LNCAP (cell line): ENCODE results near the gene VSNL1.

ENCODE experiments used
- TF ChIP-seq, protein P1 (sequence below): fragments of 450-650 bp; IDR thresholded peaks from 2 replicates; pipeline ENCODE4 v1.5.1; 2017; ENCODE audit warnings: mild to moderate bottlenecking

VSNL1 gene

GRCh38 chr2:17667898-17668297 lies 127.4 kb downstream of the VSNL1 start:
- TF ChIP-seq, protein P1, sequence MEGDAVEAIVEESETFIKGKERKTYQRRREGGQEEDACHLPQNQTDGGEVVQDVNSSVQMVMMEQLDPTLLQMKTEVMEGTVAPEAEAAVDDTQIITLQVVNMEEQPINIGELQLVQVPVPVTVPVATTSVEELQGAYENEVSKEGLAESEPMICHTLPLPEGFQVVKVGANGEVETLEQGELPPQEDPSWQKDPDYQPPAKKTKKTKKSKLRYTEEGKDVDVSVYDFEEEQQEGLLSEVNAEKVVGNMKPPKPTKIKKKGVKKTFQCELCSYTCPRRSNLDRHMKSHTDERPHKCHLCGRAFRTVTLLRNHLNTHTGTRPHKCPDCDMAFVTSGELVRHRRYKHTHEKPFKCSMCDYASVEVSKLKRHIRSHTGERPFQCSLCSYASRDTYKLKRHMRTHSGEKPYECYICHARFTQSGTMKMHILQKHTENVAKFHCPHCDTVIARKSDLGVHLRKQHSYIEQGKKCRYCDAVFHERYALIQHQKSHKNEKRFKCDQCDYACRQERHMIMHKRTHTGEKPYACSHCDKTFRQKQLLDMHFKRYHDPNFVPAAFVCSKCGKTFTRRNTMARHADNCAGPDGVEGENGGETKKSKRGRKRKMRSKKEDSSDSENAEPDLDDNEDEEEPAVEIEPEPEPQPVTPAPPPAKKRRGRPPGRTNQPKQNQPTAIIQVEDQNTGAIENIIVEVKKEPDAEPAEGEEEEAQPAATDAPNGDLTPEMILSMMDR: no peak

DNA sequence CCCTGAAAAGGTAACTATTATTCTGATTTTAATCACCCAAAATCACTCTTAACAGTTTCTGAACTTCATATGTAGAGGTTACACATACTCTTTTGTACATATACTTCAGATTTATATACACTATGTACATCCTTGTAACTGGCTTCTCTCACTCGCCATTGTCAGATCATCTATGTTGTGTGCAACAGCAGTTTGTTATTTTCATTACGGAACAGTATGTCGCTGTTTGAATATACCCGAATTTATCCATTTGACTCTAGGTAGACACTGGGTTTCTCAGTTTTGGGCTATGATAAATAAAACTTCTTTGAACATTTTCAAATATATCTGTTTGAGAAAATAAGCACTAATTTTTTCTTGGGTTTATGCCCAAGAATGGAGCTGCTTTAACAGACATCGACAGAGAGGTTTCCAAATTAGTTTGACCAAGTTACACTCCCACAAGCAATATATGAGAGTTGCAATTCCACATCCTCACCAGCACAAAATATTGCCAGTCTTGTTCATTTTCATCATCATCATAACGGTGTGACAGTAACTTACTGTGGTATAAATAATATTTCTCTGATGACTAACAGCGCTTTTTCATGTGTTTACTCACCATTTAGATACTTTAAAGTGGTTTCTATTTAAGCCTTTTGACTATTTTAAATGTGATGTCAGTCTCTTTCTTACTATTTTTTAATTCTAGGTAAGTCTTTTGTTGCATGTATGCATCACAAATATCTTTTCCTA lies 132.3 kb downstream of the VSNL1 start:
- TF ChIP-seq, protein P1: no peak

DNA sequence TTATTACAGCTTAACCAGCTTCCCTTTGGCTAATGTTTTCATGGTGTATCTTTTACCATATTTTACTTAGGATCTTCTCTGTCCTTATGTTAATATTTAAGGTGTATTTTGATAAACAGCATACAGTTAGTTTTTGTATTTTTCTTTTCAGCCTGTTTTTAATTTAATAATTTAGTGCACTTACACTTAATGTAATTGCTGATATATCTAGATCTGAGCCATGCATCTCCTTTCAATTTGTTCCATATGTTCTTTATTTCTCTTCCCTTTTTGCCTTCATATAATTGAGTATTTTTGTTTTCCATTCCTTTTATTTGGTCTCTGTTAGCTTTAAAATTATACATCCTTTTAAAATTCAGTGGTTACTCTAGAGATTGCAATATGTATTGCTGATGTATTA lies 134.3 kb downstream of the VSNL1 start:
- TF ChIP-seq, protein P1: no peak

- TF ChIP-seq, protein P1: no peak
These were observed 139.6 kb downstream of the VSNL1 start for GRCh38 chr2:17680119-17680518.

DNA sequence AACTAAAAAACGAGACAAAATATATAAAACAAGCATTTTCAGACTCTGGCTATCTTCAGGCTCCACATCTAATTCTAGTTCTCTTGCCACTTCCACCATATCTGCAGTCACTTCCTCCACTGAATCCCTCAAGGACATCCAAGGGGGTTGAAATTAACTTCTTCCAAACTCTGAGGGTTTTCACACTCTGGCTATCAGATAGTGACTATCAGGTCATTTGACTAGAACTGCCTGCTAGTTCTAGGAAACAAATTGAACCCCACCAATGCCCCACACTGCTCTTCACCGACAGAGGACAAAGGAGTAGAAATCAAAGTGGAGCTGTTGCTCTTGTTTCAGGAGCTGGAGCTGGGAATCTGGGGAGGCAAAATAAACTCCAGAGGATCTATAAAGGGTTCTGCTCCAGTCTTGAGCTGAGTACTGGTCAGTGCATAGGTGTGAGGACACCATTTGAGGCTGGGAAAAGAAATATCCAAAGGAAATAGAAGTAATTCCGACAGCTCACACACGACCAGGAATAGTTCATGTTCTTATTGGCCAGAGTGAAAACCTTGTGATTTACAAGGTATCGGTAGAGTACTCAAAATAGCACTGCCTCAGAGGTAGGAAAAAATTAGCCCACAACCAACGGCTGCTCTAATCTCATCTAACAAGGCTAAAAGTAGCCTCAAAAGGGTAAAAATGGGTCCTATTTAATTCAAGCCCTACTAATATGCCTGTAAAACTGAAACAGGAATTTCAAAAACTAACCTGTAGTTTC lies 141.8 kb downstream of the VSNL1 start:
- TF ChIP-seq, protein P1: no peak

DNA sequence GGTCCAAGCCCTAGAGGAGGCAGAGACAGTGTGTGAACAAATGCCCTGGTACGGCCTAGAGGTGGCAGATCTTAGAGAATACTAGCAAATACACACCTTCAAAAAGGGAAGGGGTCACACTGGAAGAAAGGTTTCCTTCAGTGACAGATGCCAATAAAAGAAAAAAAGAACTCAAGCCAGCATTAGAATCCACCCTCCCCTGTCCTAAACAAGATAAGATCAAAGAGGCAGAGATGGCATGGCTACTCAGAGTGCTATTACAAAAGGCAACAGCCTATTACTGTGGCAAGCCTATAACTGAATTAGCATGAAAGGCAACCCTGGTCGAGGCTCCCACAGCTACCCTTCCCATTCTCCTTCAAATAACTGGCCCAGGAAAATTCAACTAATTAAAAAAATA lies 143.5 kb downstream of the VSNL1 start:
- TF ChIP-seq, protein P1: no peak

DNA sequence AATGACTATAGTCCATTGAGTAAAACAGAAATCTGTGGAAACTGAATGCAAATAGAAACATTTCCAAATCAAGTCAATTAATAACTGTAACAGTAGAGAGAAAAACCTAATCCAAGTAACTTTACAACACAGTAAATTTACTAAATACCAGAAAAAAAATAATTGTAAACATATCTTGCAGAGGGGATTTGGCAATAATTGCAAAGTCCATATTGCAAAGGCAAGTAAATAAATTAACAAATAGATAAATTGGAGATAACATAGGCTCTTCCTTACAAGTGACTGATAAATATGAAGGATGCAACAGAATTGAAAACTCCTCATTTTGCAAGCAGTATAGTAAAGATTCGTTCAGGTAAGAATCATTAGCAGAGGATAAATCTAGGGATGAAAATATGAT lies 148.1 kb downstream of the VSNL1 start:
- TF ChIP-seq, protein P1: no peak
